ENCODE measurements around the gene PIGO. TPM values are rescaled to one million over a fixed set of nuclear protein-coding genes. Genes with fewer than 3 reads are reported as not detected.

PIGO gene
- total RNA-seq, 5 donors from 2014 or later (not counting 1 experiment from before 2014, with no cell fraction given): 23.0 to 32.1 (median 29.9) TPM

DNA sequence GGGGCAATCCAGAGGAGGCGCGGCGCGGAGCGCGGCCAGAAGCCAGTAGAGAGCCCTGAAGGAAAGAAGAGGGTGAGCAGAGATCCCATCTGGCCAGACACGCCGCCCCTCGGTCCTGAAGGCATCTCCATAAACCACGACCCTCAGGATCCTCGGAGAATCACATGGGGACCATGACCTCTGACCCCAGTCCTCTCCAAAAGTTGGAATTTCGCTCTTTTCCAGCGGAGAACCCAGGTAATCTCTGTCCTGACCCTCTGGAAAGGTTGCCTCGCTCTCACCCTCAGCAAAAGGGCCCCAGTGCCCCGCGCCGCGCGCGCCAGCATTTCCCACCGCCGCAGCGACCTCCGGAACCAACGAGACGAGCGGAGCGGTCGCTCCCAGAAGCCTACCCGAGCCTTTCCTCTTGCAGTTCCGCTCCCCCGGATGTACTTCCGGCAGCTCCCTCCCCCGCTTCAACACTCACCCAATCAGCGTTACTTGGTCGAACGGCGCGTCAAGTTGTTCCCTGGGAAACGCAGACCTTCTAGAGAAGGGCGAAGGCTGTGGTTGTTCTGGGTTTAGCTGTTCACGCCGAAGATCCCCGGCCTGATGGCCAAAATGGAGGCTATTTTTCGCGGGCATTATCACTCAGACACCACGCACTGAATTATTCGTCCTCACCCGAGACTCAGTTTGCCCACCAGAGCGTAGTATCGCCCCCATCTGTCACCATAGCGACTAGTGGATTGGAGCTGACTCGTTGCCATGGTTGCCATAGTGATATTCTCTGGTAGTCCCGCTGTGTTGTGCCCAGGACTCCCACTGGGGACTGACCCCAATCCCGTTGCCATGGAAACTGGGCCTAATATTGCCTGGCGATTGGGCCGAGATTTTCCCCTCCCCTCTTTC, 6.6 kb upstream of the PIGO start, which contains the start of gene STOML2:
Gene STOML2 (minus strand): TSS at position 363 of the 891 bp plus-strand sequence. CDS start 37 bp downstream, at position 326.
- ATAC-seq (replicated peaks in 1 of 4): peak; percentile 98 to 99 (median 99)
- Mint-ChIP-seq H3K4me1 (peaks cover 28 to 38% (median 36%) of the 10 kb centered on the region in 3 donors), H3K9me3 (no peaks in the 10 kb centered on the region), H3K27ac (peak within 1 kb of the TSS; percentile 89 to 98), H3K27me3 (no peaks in the 10 kb centered on the region), H3K4me3 (peak within 1 kb of the TSS; percentile 84 to 96 (median 89)), H3K36me3 (peaks cover 22% of the 10 kb centered on the region)
- Histone ChIP-seq H3K36me3 (ENCODE audit: control insufficient read depth in 2 of 2, extremely low read depth in 1 of 2, insufficient read depth in 1 of 2, low read length in 1 of 2) (peaks cover 9 to 57% of the 10 kb centered on the region in 2 donors), H3K4me3 (ENCODE audit: control insufficient read depth in 1 of 2, extremely low read depth in 1 of 2, low read length in 1 of 2) (peak within 1 kb of the TSS; percentile 91 to 95), H3K27me3 (replicated peaks in 1 of 2; ENCODE audit: control insufficient read depth in 2 of 2, extremely low read depth in 1 of 2, insufficient read depth in 2 of 2, low read length in 1 of 2) (no peaks in the 10 kb centered on the region), H3K9me3 (no peaks in the 10 kb centered on the region), H3K4me1 (ENCODE audit: control insufficient read depth in 1 of 2, extremely low read depth in 1 of 2, insufficient read depth in 2 of 2, low read length in 2 of 2) (peaks cover 12 to 27% of the 10 kb centered on the region in 2 experiments), H3K27ac (ENCODE audit: low read length) (peak within 1 kb of the TSS; percentile 71)
- peak; percentile 75 to 95 (median 91) for DNase-seq
- ChIA-PET POLR2A (interaction anchor here (0.6 to 1.5 kb wide), 5 partner anchors 9 to 775 kb away, joined by 3 to 5 read pairs (median 3); no protein-coding TSS in a partner anchor), CTCF (interaction anchor here in 1 of 2 donors (0.7 to 2.3 kb wide), 9 partner anchors 8 to 203 kb away, joined by 3 to 14 read pairs (median 5); partner anchors contain the start of genes ATOSB and FANCG)
- WGBS (ENCODE audit: insufficient coverage): under 1% methylated on average over 54 of the region's 57 CpGs

DNA sequence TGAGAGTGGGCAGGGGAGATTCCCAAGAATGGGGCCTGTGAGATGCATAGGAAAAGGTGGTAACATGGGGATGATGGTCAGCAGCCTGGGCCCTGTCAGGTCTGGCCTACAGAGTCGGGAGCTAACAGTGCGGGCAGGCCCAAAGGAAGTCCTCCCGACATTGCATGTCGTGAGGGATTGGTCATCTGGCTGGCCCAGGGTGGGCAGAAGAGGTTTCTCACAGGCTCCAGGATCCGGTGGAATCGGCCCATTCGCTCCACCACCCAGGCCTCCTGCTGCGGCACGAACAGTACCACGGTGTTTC, 6.0 kb upstream of the PIGO start:
- H3K27me3 ChIP-seq (replicated peaks in 1 of 2; ENCODE audit: control insufficient read depth in 2 of 2, extremely low read depth in 1 of 2, insufficient read depth in 2 of 2, low read length in 1 of 2): no peaks in the 10 kb centered on the region
- Mint-ChIP-seq H3K27ac (peak overlapping the region; percentile 89 to 98), H3K27me3 (no peaks in the 10 kb centered on the region), H3K36me3 (peaks cover 22% of the 10 kb centered on the region), H3K4me3 (peak overlapping the region; percentile 84 to 96 (median 89)), H3K4me1 (peaks cover 28 to 38% (median 38%) of the 10 kb centered on the region in 3 donors), H3K9me3 (no peaks in the 10 kb centered on the region)
- H3K36me3 ChIP-seq (ENCODE audit: control insufficient read depth in 2 of 2, extremely low read depth in 1 of 2, insufficient read depth in 1 of 2, low read length in 1 of 2): peaks cover 9 to 52% of the 10 kb centered on the region in 2 donors
- CTCF ChIA-PET: interaction anchor here in 1 of 2 donors (0.7 to 2.3 kb wide), 10 partner anchors 8 to 203 kb away, joined by 3 to 14 read pairs (median 4); partner anchors contain the start of genes ATOSB, FANCG and UNC13B
- POLR2A ChIA-PET: interaction anchor here (0.6 to 1.5 kb wide), 3 partner anchors 10 to 775 kb away, joined by 3 to 5 read pairs (median 5); no protein-coding TSS in a partner anchor
- 8% methylated on average over 10 of the region's 10 CpGs for WGBS (ENCODE audit: insufficient coverage)
- ATAC-seq (replicated peaks in 1 of 4) (peak in 2 of 4 experiments; percentile 29 to 30), DNase-seq (peak in 1 of 35 experiments; percentile 21)
- peak overlapping the region; percentile 91 to 95 for H3K4me3 ChIP-seq (ENCODE audit: control insufficient read depth in 1 of 2, extremely low read depth in 1 of 2, low read length in 1 of 2)
- H3K27ac ChIP-seq (ENCODE audit: low read length): peak overlapping the region; percentile 71
- no peaks in the 10 kb centered on the region for H3K9me3 ChIP-seq
- peaks cover 12 to 27% of the 10 kb centered on the region in 2 experiments for H3K4me1 ChIP-seq (ENCODE audit: control insufficient read depth in 1 of 2, extremely low read depth in 1 of 2, insufficient read depth in 2 of 2, low read length in 2 of 2)

DNA sequence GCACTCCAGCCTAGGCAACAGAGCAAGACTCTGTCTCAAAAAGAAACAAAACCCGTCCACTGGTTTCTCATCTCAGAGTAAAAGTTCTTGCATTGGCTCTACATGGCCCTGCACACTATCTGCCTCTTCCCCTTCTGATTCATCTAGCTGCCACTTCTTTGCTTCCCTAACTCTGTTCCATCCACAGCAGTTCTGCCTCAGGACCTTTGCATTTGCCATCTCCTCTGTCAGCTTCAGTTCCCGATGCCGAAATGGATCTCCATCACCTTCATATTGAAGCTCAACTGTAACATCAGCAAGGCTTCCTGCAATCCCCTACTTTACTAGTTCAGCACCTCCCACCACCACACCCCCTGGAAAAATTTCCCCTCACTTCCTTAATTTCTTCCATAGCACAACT, 1.2 kb upstream of the PIGO start:
- Histone ChIP-seq H3K4me3 (ENCODE audit: control insufficient read depth in 1 of 2, extremely low read depth in 1 of 2, low read length in 1 of 2) (no peak overlapping the region), H3K4me1 (ENCODE audit: control insufficient read depth in 1 of 2, extremely low read depth in 1 of 2, insufficient read depth in 2 of 2, low read length in 2 of 2) (peaks cover 10 to 36% of the 10 kb centered on the region in 2 experiments), H3K27me3 (replicated peaks in 1 of 2; ENCODE audit: control insufficient read depth in 2 of 2, extremely low read depth in 1 of 2, insufficient read depth in 2 of 2, low read length in 1 of 2) (no peaks in the 10 kb centered on the region), H3K36me3 (ENCODE audit: control insufficient read depth in 2 of 2, extremely low read depth in 1 of 2, insufficient read depth in 1 of 2, low read length in 1 of 2) (peaks cover 4 to 43% of the 10 kb centered on the region in 2 donors), H3K27ac (ENCODE audit: low read length) (no peak overlapping the region), H3K9me3 (no peaks in the 10 kb centered on the region)
- H3K9me3 Mint-ChIP-seq: no peaks in the 10 kb centered on the region
- ChIA-PET POLR2A (interaction anchor here (0.5 to 0.8 kb wide), 3 partner anchors 13 to 432 kb away, joined by 4 to 8 read pairs (median 4); a partner anchor contains a TSS), CTCF (interaction anchor here (0.7 to 4.0 kb wide), 5 partner anchors 18 to 198 kb away, joined by 3 to 30 read pairs (median 4); partner anchors contain the start of genes FANCG (in 1 of the 2) and VCP (in 1 of the 2))
- peak overlapping the region; percentile 22 to 50 (median 44) for H3K4me3 Mint-ChIP-seq
- H3K36me3 Mint-ChIP-seq: peaks cover 36% of the 10 kb centered on the region
- no peaks in the 10 kb centered on the region for H3K27me3 Mint-ChIP-seq
- ATAC-seq (replicated peaks in 1 of 4) (no peak), DNase-seq (no peak)
- peaks cover 45 to 54% (median 45%) of the 10 kb centered on the region in 3 donors for H3K4me1 Mint-ChIP-seq
- H3K27ac Mint-ChIP-seq: peak overlapping the region in 1 of 2 donors; percentile 72
- WGBS (ENCODE audit: insufficient coverage): 89% methylated on average over 3 of the region's 3 CpGs

DNA sequence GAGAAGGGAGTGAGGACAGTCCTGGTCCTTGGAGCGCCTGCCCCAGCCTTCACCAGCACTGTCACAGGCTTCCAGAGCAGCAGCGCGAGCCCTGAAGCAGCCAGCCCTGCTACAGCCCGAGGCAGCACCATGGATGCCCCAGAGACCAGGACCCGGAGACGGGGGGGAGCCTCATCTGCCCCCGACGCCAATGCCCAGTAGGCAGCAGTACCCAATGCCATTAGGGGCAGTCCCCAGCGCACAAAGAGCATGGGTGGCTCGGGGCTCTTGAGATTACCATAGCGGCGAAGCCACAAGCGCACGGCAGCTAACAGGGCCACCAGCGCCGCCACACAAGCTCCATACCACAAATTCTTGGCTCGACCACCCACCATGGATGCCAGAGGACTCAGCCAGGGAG, 4.9 kb downstream of the PIGO start:
- no peak for DNase-seq
- H3K9me3 ChIP-seq: no peaks in the 10 kb centered on the region
- no peak overlapping the region for H3K4me3 Mint-ChIP-seq
- peaks cover 8 to 74% of the 10 kb centered on the region in 2 donors for H3K36me3 ChIP-seq (ENCODE audit: control insufficient read depth in 2 of 2, extremely low read depth in 1 of 2, insufficient read depth in 1 of 2, low read length in 1 of 2)
- peaks cover 57% of the 10 kb centered on the region for H3K36me3 Mint-ChIP-seq
- H3K4me1 ChIP-seq (ENCODE audit: control insufficient read depth in 1 of 2, extremely low read depth in 1 of 2, insufficient read depth in 2 of 2, low read length in 2 of 2): peaks cover 4 to 17% of the 10 kb centered on the region in 2 experiments
- no peaks in the 10 kb centered on the region for H3K27me3 Mint-ChIP-seq
- no peak overlapping the region for H3K27ac Mint-ChIP-seq
- CTCF ChIA-PET: no interaction called here
- H3K27me3 ChIP-seq (replicated peaks in 1 of 2; ENCODE audit: control insufficient read depth in 2 of 2, extremely low read depth in 1 of 2, insufficient read depth in 2 of 2, low read length in 1 of 2): no peaks in the 10 kb centered on the region
- no peak overlapping the region for H3K4me3 ChIP-seq (ENCODE audit: control insufficient read depth in 1 of 2, extremely low read depth in 1 of 2, low read length in 1 of 2)
- no peak for ATAC-seq (replicated peaks in 1 of 4)
- WGBS (ENCODE audit: insufficient coverage): 96% methylated on average over 13 of the region's 17 CpGs
- no peaks in the 10 kb centered on the region for H3K9me3 Mint-ChIP-seq
- POLR2A ChIA-PET: no interaction called here
- H3K4me1 Mint-ChIP-seq: peaks cover 22 to 30% (median 25%) of the 10 kb centered on the region in 3 donors
- H3K27ac ChIP-seq (ENCODE audit: low read length): no peak overlapping the region

- no peaks in the 10 kb centered on the region for H3K9me3 ChIP-seq
- H3K36me3 Mint-ChIP-seq: peaks cover 50% of the 10 kb centered on the region
Measured at GRCh38 chr9:35089434-35089833, 7.0 kb downstream of the PIGO start.

DNA sequence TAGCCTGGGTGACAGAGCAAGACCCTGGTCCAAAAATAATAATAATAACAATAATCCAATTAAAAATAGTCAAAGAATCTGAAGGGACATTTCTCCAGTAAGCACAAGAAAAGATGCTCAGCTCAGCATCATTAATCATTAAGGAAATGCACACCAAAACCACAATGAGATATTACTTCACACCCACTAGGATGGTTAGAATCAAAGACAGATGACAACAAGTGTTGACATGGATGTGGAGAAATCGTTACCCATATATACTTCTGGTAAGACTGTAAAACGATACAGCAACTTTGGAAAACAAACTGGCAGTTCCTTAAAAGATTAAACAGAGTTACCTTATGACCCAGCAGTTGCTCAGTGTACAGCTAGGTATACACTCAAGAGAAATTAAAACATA, 11.3 kb downstream of the PIGO start:
- DNase-seq: peak in 1 of 35 experiments; percentile 17
- Histone ChIP-seq H3K4me3 (ENCODE audit: control insufficient read depth in 1 of 2, extremely low read depth in 1 of 2, low read length in 1 of 2) (no peak overlapping the region), H3K27me3 (replicated peaks in 1 of 2; ENCODE audit: control insufficient read depth in 2 of 2, extremely low read depth in 1 of 2, insufficient read depth in 2 of 2, low read length in 1 of 2) (no peaks in the 10 kb centered on the region), H3K27ac (ENCODE audit: low read length) (no peak overlapping the region), H3K9me3 (no peaks in the 10 kb centered on the region), H3K4me1 (ENCODE audit: control insufficient read depth in 1 of 2, extremely low read depth in 1 of 2, insufficient read depth in 2 of 2, low read length in 2 of 2) (peaks cover 0 to 9% of the 10 kb centered on the region in 2 experiments), H3K36me3 (ENCODE audit: control insufficient read depth in 2 of 2, extremely low read depth in 1 of 2, insufficient read depth in 1 of 2, low read length in 1 of 2) (peaks cover 3 to 35% of the 10 kb centered on the region in 2 donors)
- Mint-ChIP-seq H3K9me3 (no peaks in the 10 kb centered on the region), H3K4me3 (no peak overlapping the region), H3K4me1 (peaks cover 3 to 4% (median 3%) of the 10 kb centered on the region in 3 donors), H3K27me3 (no peaks in the 10 kb centered on the region), H3K36me3 (peaks cover 21% of the 10 kb centered on the region), H3K27ac (peak overlapping the region in 1 of 2 donors; percentile 25)
- WGBS (ENCODE audit: insufficient coverage): 93% methylated on average over 2 of the region's 2 CpGs
- no peak for ATAC-seq (replicated peaks in 1 of 4)
- POLR2A ChIA-PET: no interaction called here
- CTCF ChIA-PET: interaction anchor here in 1 of 2 donors (0.5 kb wide), 1 partner anchor 1711 kb away, joined by 3 read pairs; no protein-coding TSS in a partner anchor

More at GRCh38 chr9:35089434-35089833, 7.0 kb downstream of the PIGO start:
- Histone ChIP-seq H3K27ac (ENCODE audit: low read length) (no peak overlapping the region), H3K4me1 (ENCODE audit: control insufficient read depth in 1 of 2, extremely low read depth in 1 of 2, insufficient read depth in 2 of 2, low read length in 2 of 2) (peaks cover 0 to 4% of the 10 kb centered on the region in 2 experiments), H3K27me3 (replicated peaks in 1 of 2; ENCODE audit: control insufficient read depth in 2 of 2, extremely low read depth in 1 of 2, insufficient read depth in 2 of 2, low read length in 1 of 2) (no peaks in the 10 kb centered on the region), H3K36me3 (ENCODE audit: control insufficient read depth in 2 of 2, extremely low read depth in 1 of 2, insufficient read depth in 1 of 2, low read length in 1 of 2) (peaks cover 8 to 76% of the 10 kb centered on the region in 2 donors), H3K4me3 (ENCODE audit: control insufficient read depth in 1 of 2, extremely low read depth in 1 of 2, low read length in 1 of 2) (no peak overlapping the region)
- POLR2A ChIA-PET: no interaction called here
- Mint-ChIP-seq H3K9me3 (no peaks in the 10 kb centered on the region), H3K27me3 (no peaks in the 10 kb centered on the region), H3K4me3 (no peak overlapping the region), H3K27ac (no peak overlapping the region), H3K4me1 (peaks cover 4 to 12% (median 8%) of the 10 kb centered on the region in 3 donors)
- CTCF ChIA-PET: no interaction called here
- ATAC-seq (replicated peaks in 1 of 4): no peak
- WGBS (ENCODE audit: insufficient coverage): no CpG with 5 or more reads among the region's 2 CpGs
- DNase-seq: no peak
